Stimulated activated naive B cell treated with anti-CD40 and anti-IgM and Interleukin-4, amounts not matched to agents 10 μg/mL and 1 μg/mL and 100 μg/mL, for 72 hours (primary cell): ENCODE measurements around the gene MMP24.
A peak's percentile ranks its signal among the peaks of the same experiment; 100 is the strongest.

Source experiments
- ATAC-seq, 2 donors: fragments of 150-1000 bp; cut with Tn5 transposase; replicated peaks; 2 replicates each; pipeline ENCODE4 v1.10.0; 2021; ENCODE audit warnings: moderate library complexity in 1 of 2
- DNase-seq: peaks from one replicate; pipeline ENCODE4 v3.0.0; 2021
- H3K27ac Mint-ChIP-seq: one replicate; pipeline ENCODE4 v1.8.0; 2022; ENCODE audit warnings: mild to moderate bottlenecking, mixed read lengths
- H3K27me3 Mint-ChIP-seq, 2 donors: one replicate each; pipeline ENCODE4 v1.8.0; 2022; ENCODE audit warnings: mixed read lengths in 2 of 2
- H3K36me3 Mint-ChIP-seq, 2 donors: one replicate each; pipeline ENCODE4 v1.8.0; 2022; ENCODE audit warnings: mixed read lengths in 2 of 2, mild to moderate bottlenecking in 1 of 2
- H3K4me1 Mint-ChIP-seq, 2 donors: one replicate each; pipeline ENCODE4 v1.8.0; 2022; ENCODE audit warnings: mixed read lengths in 2 of 2, mild to moderate bottlenecking in 1 of 2
- H3K4me3 Mint-ChIP-seq, 2 donors: one replicate each; pipeline ENCODE4 v1.8.0; 2022; ENCODE audit warnings: mild to moderate bottlenecking in 2 of 2, mixed read lengths in 2 of 2, moderate library complexity in 1 of 2
- H3K9me3 Mint-ChIP-seq, 2 donors: one replicate each; pipeline ENCODE4 v1.8.0; 2022; ENCODE audit warnings: mixed read lengths in 2 of 2, mild to moderate bottlenecking in 1 of 2

The MMP24 gene

GRCh38 chr20:35274172-35275092 lies 47.9 kb downstream of the MMP24 start:
- no peaks in the 10 kb centered on the region for H3K27me3 Mint-ChIP-seq
- H3K36me3 Mint-ChIP-seq: peaks cover 37 to 56% of the 10 kb centered on the region in 2 donors
- no peak overlapping the region for H3K4me3 Mint-ChIP-seq
- peak overlapping the region; percentile 31 for H3K27ac Mint-ChIP-seq
- H3K9me3 Mint-ChIP-seq: no peaks in the 10 kb centered on the region
- ATAC-seq: no peak
- DNase-seq: no peak
- H3K4me1 Mint-ChIP-seq: peaks cover 14 to 35% of the 10 kb centered on the region in 2 donors

- ATAC-seq (no peak), DNase-seq (no peak)
- peak overlapping the region in 1 of 2 donors; percentile 32 for H3K4me3 Mint-ChIP-seq
- H3K27ac Mint-ChIP-seq: no peak overlapping the region
- peaks cover 25 to 44% of the 10 kb centered on the region in 2 donors for H3K4me1 Mint-ChIP-seq
- H3K27me3 Mint-ChIP-seq: no peaks in the 10 kb centered on the region
- H3K9me3 Mint-ChIP-seq: no peaks in the 10 kb centered on the region
- peaks cover 46 to 60% of the 10 kb centered on the region in 2 donors for H3K36me3 Mint-ChIP-seq
Measured at GRCh38 chr20:35275741-35276251, 49.3 kb downstream of the MMP24 start.

- ATAC-seq (no peak), DNase-seq (no peak)
- Mint-ChIP-seq H3K4me1 (peaks cover 25 to 44% of the 10 kb centered on the region in 2 donors), H3K27ac (peak overlapping the region; percentile 97), H3K27me3 (no peaks in the 10 kb centered on the region), H3K36me3 (peaks cover 41 to 54% of the 10 kb centered on the region in 2 donors), H3K4me3 (peak overlapping the region; percentile 82 to 91), H3K9me3 (no peaks in the 10 kb centered on the region)
Measured at GRCh38 chr20:35276408-35276807, 49.9 kb downstream of the MMP24 start.

- peaks cover 43 to 53% of the 10 kb centered on the region in 2 donors for H3K36me3 Mint-ChIP-seq
- H3K4me1 Mint-ChIP-seq: peaks cover 26 to 44% of the 10 kb centered on the region in 2 donors
- H3K4me3 Mint-ChIP-seq: peak overlapping the region; percentile 82 to 91
- peak overlapping the region; percentile 97 for H3K27ac Mint-ChIP-seq
- H3K27me3 Mint-ChIP-seq: no peaks in the 10 kb centered on the region
- DNase-seq (no peak), ATAC-seq (no peak)
- no peaks in the 10 kb centered on the region for H3K9me3 Mint-ChIP-seq
Measured at GRCh38 chr20:35277127-35277526, 50.6 kb downstream of the MMP24 start.

- DNase-seq: peak; percentile 88
- Mint-ChIP-seq H3K9me3 (no peaks in the 10 kb centered on the region), H3K36me3 (peaks cover 45 to 56% of the 10 kb centered on the region in 2 donors)
Measured at GRCh38 chr20:35277531-35278395, 51.3 kb downstream of the MMP24 start, which contains the start of gene MMP24OS. MMP24OS (minus strand) TSS chr20:35278122; CDS start chr20:35277929, 193 bp downstream.

GRCh38 chr20:35279040-35279439 lies 52.5 kb downstream of the MMP24 start:
- Mint-ChIP-seq H3K9me3 (no peaks in the 10 kb centered on the region), H3K27ac (peak overlapping the region; percentile 93), H3K27me3 (no peaks in the 10 kb centered on the region), H3K4me1 (peaks cover 32 to 41% of the 10 kb centered on the region in 2 donors), H3K36me3 (peaks cover 38 to 54% of the 10 kb centered on the region in 2 donors), H3K4me3 (no peak overlapping the region)
- no peak for ATAC-seq
- no peak for DNase-seq

More at GRCh38 chr20:35277531-35278395, 51.3 kb downstream of the MMP24 start, which contains the start of gene MMP24OS:
- ATAC-seq: peak; percentile 90 to 91
- Mint-ChIP-seq H3K27me3 (no peaks in the 10 kb centered on the region), H3K4me3 (peak within 1 kb of the TSS; percentile 82 to 91), H3K4me1 (peaks cover 28 to 39% of the 10 kb centered on the region in 2 donors), H3K27ac (peak within 1 kb of the TSS; percentile 97)

GRCh38 chr20:35279533-35280174 lies 53.2 kb downstream of the MMP24 start:
- no peak for DNase-seq
- Mint-ChIP-seq H3K27ac (peak overlapping the region; percentile 70), H3K9me3 (no peaks in the 10 kb centered on the region), H3K36me3 (peaks cover 36 to 52% of the 10 kb centered on the region in 2 donors), H3K4me1 (peaks cover 32 to 40% of the 10 kb centered on the region in 2 donors), H3K27me3 (no peaks in the 10 kb centered on the region), H3K4me3 (no peak overlapping the region)
- no peak for ATAC-seq

GRCh38 chr20:35280523-35280922 lies 54.0 kb downstream of the MMP24 start:
- ATAC-seq: no peak
- no peak overlapping the region for H3K4me3 Mint-ChIP-seq

GRCh38 chr20:35281506-35282101 lies 55.1 kb downstream of the MMP24 start:
- H3K4me3 Mint-ChIP-seq: no peak overlapping the region
- no peak for ATAC-seq
- no peak for DNase-seq
- H3K9me3 Mint-ChIP-seq: no peaks in the 10 kb centered on the region
- no peaks in the 10 kb centered on the region for H3K27me3 Mint-ChIP-seq
- H3K4me1 Mint-ChIP-seq: peaks cover 38 to 49% of the 10 kb centered on the region in 2 donors
- H3K27ac Mint-ChIP-seq: no peak overlapping the region
- H3K36me3 Mint-ChIP-seq: peaks cover 36 to 49% of the 10 kb centered on the region in 2 donors

More at GRCh38 chr20:35280523-35280922, 54.0 kb downstream of the MMP24 start:
- peak overlapping the region; percentile 70 for H3K27ac Mint-ChIP-seq
- no peaks in the 10 kb centered on the region for H3K9me3 Mint-ChIP-seq
- peaks cover 38 to 49% of the 10 kb centered on the region in 2 donors for H3K4me1 Mint-ChIP-seq
- DNase-seq: no peak
- no peaks in the 10 kb centered on the region for H3K27me3 Mint-ChIP-seq
- H3K36me3 Mint-ChIP-seq: peaks cover 36 to 52% of the 10 kb centered on the region in 2 donors

GRCh38 chr20:35283441-35284266 lies 57.2 kb downstream of the MMP24 start:
- Mint-ChIP-seq H3K4me3 (peak overlapping the region; percentile 85 to 87), H3K9me3 (no peaks in the 10 kb centered on the region), H3K4me1 (peaks cover 32 to 41% of the 10 kb centered on the region in 2 donors), H3K27ac (peak overlapping the region; percentile 87), H3K36me3 (peaks cover 24 to 34% of the 10 kb centered on the region in 2 donors), H3K27me3 (no peaks in the 10 kb centered on the region)
- DNase-seq (no peak), ATAC-seq (peak; percentile 33 to 56)

GRCh38 chr20:35284267-35284991 lies 57.9 kb downstream of the MMP24 start, which contains the start of gene EIF6:
EIF6 (minus strand) TSS chr20:35284772; CDS start chr20:35284487, 285 bp downstream.
- peak; percentile 93 to 95 for ATAC-seq
- H3K9me3 Mint-ChIP-seq: no peaks in the 10 kb centered on the region
- peaks cover 17 to 26% of the 10 kb centered on the region in 2 donors for H3K36me3 Mint-ChIP-seq
- H3K4me1 Mint-ChIP-seq: peaks cover 30 to 38% of the 10 kb centered on the region in 2 donors
- H3K27ac Mint-ChIP-seq: peak within 1 kb of the TSS; percentile 87
- DNase-seq: peak; percentile 85
- no peaks in the 10 kb centered on the region for H3K27me3 Mint-ChIP-seq
- H3K4me3 Mint-ChIP-seq: peak within 1 kb of the TSS; percentile 85 to 87
